Pancreas (tissue), 10 donors: Measurements from ENCODE around the gene ATP5F1D. TPM values are rescaled to one million over a fixed set of nuclear protein-coding genes. Genes with fewer than 3 reads are reported as not detected.

Source experiments
- ATAC-seq, 4 donors: fragments of 200-7000 bp; cut with Tn5 transposase; one replicate each; pipeline versions ENCODE4 v1.8.0 to v1.9.1; 2020; ENCODE audit warnings: mild to moderate bottlenecking in 4 of 4, moderate library complexity in 4 of 4
- DNase-seq, 6 donors: peaks; one replicate each; pipeline ENCODE4 v3.0.0-alpha.2; 2020
- FAIRE-seq: peaks from 2 replicates; lab custom pipeline; 2012; peaks lifted over from hg19 to GRCh38; lab: Jason Lieb, UNC
- H3K27ac ChIP-seq, 4 donors: fragments of 200-600 bp; sonication (generic); 1 replicate in 3 of 4; 2 replicates in 1 of 4; pipeline versions ENCODE4 v1.5.0 to v1.8.0; 2020
- H3K27me3 ChIP-seq, 4 donors: fragments of 200-600 bp; one replicate each; pipeline ENCODE4 v1.8.0; 2021
- H3K36me3 ChIP-seq, 3 donors: fragments of 200-600 bp; sonication (generic) in 1 of 3; one replicate each; pipeline versions ENCODE4 v1.5.0 to v1.8.0; 2020 to 2021
- H3K4me1 ChIP-seq, 3 donors: fragments of 200-600 bp; one replicate each; pipeline ENCODE4 v1.8.0; 2021
- H3K4me3 ChIP-seq, 4 donors: fragments of 200-600 bp; sonication (generic) in 2 of 4; one replicate each; pipeline versions ENCODE4 v1.5.0 to v1.8.0; 2020 to 2021
- H3K9me3 ChIP-seq, 4 donors: fragments of 200-600 bp; one replicate each; pipeline ENCODE4 v1.8.0; 2021
- WGBS, 2 donors: extraction: QIAGEN DNeasy Blood & Tissue Kit; methylation state at CpG; one replicate each; pipeline ENCODE4 v1.1.7; 2013; 5-methylcytosine and 5-hydroxymethylcytosine counted together
- intact Hi-C, 3 donors: fragments of 100-400 bp; cut with DNase I; formaldehyde crosslinking; loops; one replicate each; pipeline versions ENCODE4 v1.11.1 to v1.14.2; 2022
- polyA plus RNA-seq, 2 donors: library from polyadenylated mRNA; stranded (reverse); fragments of 200-250 nt; gene quantifications; one replicate each; pipeline ENCODE4 v1.2.3, GENCODE V29; 2013
- total RNA-seq, 6 donors: library from RNA; stranded (reverse); fragmentation: NEBNext Ultra II Directional in 4 of 6; extraction: Animal tissue kit (Norgen Biotek cat#: 25700) in 4 of 6; gene quantifications; one replicate each; pipeline versions ENCODE4 v1.2.1 to v1.2.4, GENCODE V29; 2021 to 2023
- TF ChIP-seq, protein P1 (sequence below), 4 donors: fragments of 200-600 bp; sonication (generic) in 3 of 4; IDR thresholded peaks; one replicate each; pipeline versions ENCODE4 v1.5.0 to v1.8.0; 2021; ENCODE audit warnings: antibody characterized with exemption in 4 of 4
- donor health status: healthy with polysubstance abuse.
- donor health status: DM: no; HTN: no; CAD: no; lungs with moderate emphysema.
- donor health status: DM: no; HTN: no; CAD: no.
- donor health status: control.
- donor health status: control.
- donor health status: Bipolar disorder and iron deficiency.
- donor health status: DM: yes; HTN: yes; CAD: no.
- donor health status: DM: no; HTN: no; CAD: no.
- donor health status: DM: no; HTN: no; CAD: no.
- donor health status: DM: yes; HTN: yes; CAD: no.

ATP5F1D gene
- total and polyA plus RNA-seq, 8 donors = 97.3 to 515 (median 167) TPM

DNA sequence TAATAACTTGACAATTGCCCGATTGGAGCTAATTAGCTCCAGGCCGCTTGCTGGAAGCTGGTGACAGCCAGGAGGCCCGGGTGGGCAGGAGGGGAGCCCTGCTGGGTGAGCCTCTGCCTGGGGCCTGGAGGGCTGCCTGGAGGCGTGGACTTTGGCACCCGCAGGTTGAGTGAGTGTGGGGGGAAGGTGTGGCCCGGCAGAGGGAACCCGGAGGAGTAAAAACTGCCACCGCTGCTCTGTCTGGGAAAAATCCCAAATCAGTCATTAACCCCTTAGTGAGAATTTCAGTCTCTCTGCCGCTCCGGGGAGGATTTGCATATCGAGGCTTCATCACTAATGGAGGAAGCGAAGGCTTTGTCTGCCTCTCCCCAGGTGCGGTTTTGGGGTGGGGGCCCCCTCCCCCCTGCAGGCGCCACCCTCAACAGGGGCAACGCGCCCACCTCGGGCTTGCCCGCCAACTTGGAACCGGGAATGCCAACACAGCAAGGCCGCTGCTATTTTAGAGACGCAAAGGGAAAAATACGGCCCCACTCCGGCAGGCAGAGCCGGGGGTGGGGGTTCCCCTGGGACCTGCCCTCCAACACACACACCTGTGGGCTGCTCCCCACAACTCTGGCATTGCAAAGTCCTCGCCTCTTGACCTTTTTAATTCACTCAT is 50.3 kb downstream of the ATP5F1D start:
- TF ChIP-seq, protein P1, sequence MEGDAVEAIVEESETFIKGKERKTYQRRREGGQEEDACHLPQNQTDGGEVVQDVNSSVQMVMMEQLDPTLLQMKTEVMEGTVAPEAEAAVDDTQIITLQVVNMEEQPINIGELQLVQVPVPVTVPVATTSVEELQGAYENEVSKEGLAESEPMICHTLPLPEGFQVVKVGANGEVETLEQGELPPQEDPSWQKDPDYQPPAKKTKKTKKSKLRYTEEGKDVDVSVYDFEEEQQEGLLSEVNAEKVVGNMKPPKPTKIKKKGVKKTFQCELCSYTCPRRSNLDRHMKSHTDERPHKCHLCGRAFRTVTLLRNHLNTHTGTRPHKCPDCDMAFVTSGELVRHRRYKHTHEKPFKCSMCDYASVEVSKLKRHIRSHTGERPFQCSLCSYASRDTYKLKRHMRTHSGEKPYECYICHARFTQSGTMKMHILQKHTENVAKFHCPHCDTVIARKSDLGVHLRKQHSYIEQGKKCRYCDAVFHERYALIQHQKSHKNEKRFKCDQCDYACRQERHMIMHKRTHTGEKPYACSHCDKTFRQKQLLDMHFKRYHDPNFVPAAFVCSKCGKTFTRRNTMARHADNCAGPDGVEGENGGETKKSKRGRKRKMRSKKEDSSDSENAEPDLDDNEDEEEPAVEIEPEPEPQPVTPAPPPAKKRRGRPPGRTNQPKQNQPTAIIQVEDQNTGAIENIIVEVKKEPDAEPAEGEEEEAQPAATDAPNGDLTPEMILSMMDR (IDR thresholded peaks at IDR 0.05) = no peak
- Histone ChIP-seq H3K4me3 (no peak overlapping the region), H3K27ac (no peak overlapping the region), H3K27me3 (peaks cover 0 to 19% (median 8%) of the 10 kb centered on the region in 4 donors), H3K9me3 (no peaks in the 10 kb centered on the region), H3K4me1 (no peaks in the 10 kb centered on the region), H3K36me3 (no peaks in the 10 kb centered on the region)
- 50 to 62% methylated on average over 25 of the region's 25 CpGs for WGBS, 2 donors
- intact Hi-C loops = no loop called here
- DNase-seq = peak in 2 of 6 donors; percentile 18 to 45
- no peak for ATAC-seq
- no peak for FAIRE-seq

- FAIRE-seq = no peak
- DNase-seq = no peak
- Histone ChIP-seq H3K9me3 (no peaks in the 10 kb centered on the region), H3K27ac (no peak overlapping the region), H3K27me3 (peaks cover 0 to 12% (median 6%) of the 10 kb centered on the region in 4 donors), H3K4me1 (no peaks in the 10 kb centered on the region), H3K4me3 (no peak overlapping the region), H3K36me3 (no peaks in the 10 kb centered on the region)
- intact Hi-C loops = no loop called here
- ATAC-seq = no peak
- TF ChIP-seq, protein P1 (IDR thresholded peaks at IDR 0.05) = no peak
- WGBS, 2 donors = 74 to 87% methylated on average over 17 of the region's 17 CpGs
These were observed 51.0 kb downstream of the ATP5F1D start for GRCh38 chr19:1292419-1293151.

DNA sequence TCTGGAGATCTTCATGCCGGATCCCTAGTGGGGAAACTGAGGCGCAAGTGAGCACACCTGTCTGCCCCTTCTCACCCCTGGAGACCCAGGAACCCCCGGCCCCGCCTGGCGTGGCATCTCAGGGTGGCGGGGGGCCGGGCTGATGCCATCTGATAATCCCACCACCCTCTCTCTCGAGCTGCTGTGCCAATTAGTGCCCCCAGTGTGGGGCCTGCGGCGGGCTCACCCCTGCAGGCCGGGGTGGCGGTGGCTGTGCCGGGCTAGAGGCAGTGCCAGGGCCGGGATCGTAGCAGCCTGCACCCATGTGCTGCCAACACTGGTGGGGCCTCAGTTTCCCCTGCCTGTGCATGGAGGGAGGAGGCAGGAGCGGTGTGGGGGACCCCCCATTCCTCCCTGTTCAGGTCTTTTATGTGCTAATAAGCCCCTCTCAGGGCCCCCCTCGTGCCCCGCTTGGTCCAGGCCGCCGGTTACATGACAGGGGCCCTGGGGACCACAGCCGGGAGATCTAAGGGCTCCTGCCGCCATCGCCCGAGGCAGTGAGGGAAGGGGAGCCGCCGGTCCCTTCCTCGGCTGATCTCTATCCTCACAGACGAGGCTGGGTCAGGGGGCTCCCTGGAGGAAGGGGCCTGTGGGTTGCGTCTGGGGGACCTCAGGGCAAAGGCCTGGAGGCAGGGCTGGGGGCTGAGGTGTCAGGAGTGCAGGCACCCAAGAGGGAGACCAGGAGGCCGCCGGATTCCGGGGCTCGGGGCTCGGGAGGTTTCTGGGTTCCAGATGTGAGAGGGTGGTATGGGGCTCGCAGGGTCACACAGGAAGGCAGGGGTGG is 52.4 kb downstream of the ATP5F1D start:
- ATAC-seq (no peak), FAIRE-seq (no peak), DNase-seq (peak in 2 of 6 donors; percentile 32 to 72)
- Histone ChIP-seq H3K4me1 (no peaks in the 10 kb centered on the region), H3K9me3 (no peaks in the 10 kb centered on the region), H3K36me3 (no peaks in the 10 kb centered on the region), H3K27me3 (peaks cover 0 to 11% (median 5%) of the 10 kb centered on the region in 4 donors), H3K4me3 (no peak overlapping the region), H3K27ac (no peak overlapping the region)
- 67 to 82% methylated on average over 35 of the region's 35 CpGs for WGBS, 2 donors
- TF ChIP-seq, protein P1 (IDR thresholded peaks at IDR 0.05) = no peak
- intact Hi-C loops = no loop called here

Other genes with a start within 250 kb of the ATP5F1D start
- gene GRIN3B, start 241.3 kb upstream of the ATP5F1D start, total RNA-seq = not detected
- under 1 TPM; 0.08 to 0.09 TPM for gene GRIN3B, start 241.3 kb upstream of the ATP5F1D start, polyA plus RNA-seq
- 10 to 100 TPM; 65.9 to 99.1 (median 83.7) TPM for gene TMEM259, start 220.6 kb upstream of the ATP5F1D start, total RNA-seq
- 100 to 1,000 TPM; 385 to 448 TPM for gene TMEM259, start 220.6 kb upstream of the ATP5F1D start, polyA plus RNA-seq
- gene RNU6-2, start 220.2 kb upstream of the ATP5F1D start, total RNA-seq = not detected
- gene RNU6-2, start 220.2 kb upstream of the ATP5F1D start, polyA plus RNA-seq = not detected
- gene CNN2, start 215.1 kb upstream of the ATP5F1D start, total RNA-seq = 10 to 100 TPM; 46.4 to 73.8 (median 56.2) TPM
- gene CNN2, start 215.1 kb upstream of the ATP5F1D start, polyA plus RNA-seq = 10 to 100 TPM; 20.4 to 40.9 TPM
- 10 to 100 TPM in 4 of 6 donors, 1 to 10 TPM in 2; 6.9 to 27.0 (median 16.0) TPM for gene ABCA7, start 201.6 kb upstream of the ATP5F1D start, total RNA-seq
- gene ABCA7, start 201.6 kb upstream of the ATP5F1D start, polyA plus RNA-seq = 100 to 1,000 TPM in 1 of 2 donors, 10 to 100 TPM in 1; 60.9 to 131 TPM
- 10 to 100 TPM in 3 of 6 donors, 1 to 10 TPM in 3; 5.1 to 15.8 (median 8.4) TPM for gene ARHGAP45, start 174.6 kb upstream of the ATP5F1D start, total RNA-seq
- gene ARHGAP45, start 174.6 kb upstream of the ATP5F1D start, polyA plus RNA-seq = 10 to 100 TPM; 11.6 to 21.6 TPM
- gene POLR2E, start 146.4 kb upstream of the ATP5F1D start, total RNA-seq = 10 to 100 TPM; 40.0 to 66.5 (median 58.6) TPM
- 10 to 100 TPM; 62.5 to 69.4 TPM for gene POLR2E, start 146.4 kb upstream of the ATP5F1D start, polyA plus RNA-seq
- gene GPX4, start 137.8 kb upstream of the ATP5F1D start, total RNA-seq = 100 to 1,000 TPM in 1 of 6 donors, 10 to 100 TPM in 5; 48.8 to 112 (median 63.8) TPM
- 100 to 1,000 TPM; 255 to 290 TPM for gene GPX4, start 137.8 kb upstream of the ATP5F1D start, polyA plus RNA-seq
- gene SBNO2, start 67.5 kb upstream of the ATP5F1D start, total RNA-seq = 10 to 100 TPM; 16.8 to 43.7 (median 23.9) TPM
- gene SBNO2, start 67.5 kb upstream of the ATP5F1D start, polyA plus RNA-seq = 10 to 100 TPM; 36.4 to 53.9 TPM
- gene STK11, start 36.0 kb upstream of the ATP5F1D start, total RNA-seq = 10 to 100 TPM; 20.1 to 38.6 (median 23.4) TPM
- gene STK11, start 36.0 kb upstream of the ATP5F1D start, polyA plus RNA-seq = 10 to 100 TPM; 43.6 to 62.2 TPM
- 1 to 10 TPM in 1 of 6 donors, under 1 TPM in 5; 0.16 to 1.1 (median 0.51) TPM for gene CBARP, start 3.7 kb upstream of the ATP5F1D start, total RNA-seq
- 1 to 10 TPM; 2.0 to 2.6 TPM for gene CBARP, start 3.7 kb upstream of the ATP5F1D start, polyA plus RNA-seq
- gene MIDN, start 6.8 kb downstream of the ATP5F1D start, total RNA-seq = 10 to 100 TPM; 32.1 to 78.0 (median 49.1) TPM
- 10 to 100 TPM; 36.6 to 49.1 TPM for gene MIDN, start 6.8 kb downstream of the ATP5F1D start, polyA plus RNA-seq
- 100 to 1,000 TPM; 232 to 607 (median 483) TPM for gene CIRBP, start 27.6 kb downstream of the ATP5F1D start, total RNA-seq
- gene CIRBP, start 27.6 kb downstream of the ATP5F1D start, polyA plus RNA-seq = 1,000 to 10,000 TPM in 1 of 2 donors, 100 to 1,000 TPM in 1; 802 to 1,009 TPM
- 10 to 100 TPM; 16.1 to 26.1 (median 22.9) TPM for gene FAM174C, start 33.8 kb downstream of the ATP5F1D start, total RNA-seq
- gene FAM174C, start 33.8 kb downstream of the ATP5F1D start, polyA plus RNA-seq = 10 to 100 TPM; 69.8 to 83.4 TPM
- under 1 TPM in 2 of 6 donors, not detected in 4; 0.22 to 0.94 TPM for gene EFNA2, start 44.1 kb downstream of the ATP5F1D start, total RNA-seq
- not detected for gene EFNA2, start 44.1 kb downstream of the ATP5F1D start, polyA plus RNA-seq
- 10 to 100 TPM; 32.1 to 56.3 (median 42.5) TPM for gene NDUFS7, start 142.2 kb downstream of the ATP5F1D start, total RNA-seq
- 10 to 100 TPM; 57.8 to 70.8 TPM for gene NDUFS7, start 142.2 kb downstream of the ATP5F1D start, polyA plus RNA-seq
- 100 to 1,000 TPM in 1 of 6 donors, 10 to 100 TPM in 5; 46.2 to 116 (median 64.4) TPM for gene GAMT, start 159.8 kb downstream of the ATP5F1D start, total RNA-seq
- gene GAMT, start 159.8 kb downstream of the ATP5F1D start, polyA plus RNA-seq = 100 to 1,000 TPM in 1 of 2 donors, 10 to 100 TPM in 1; 65.2 to 200 TPM
- 10 to 100 TPM; 35.3 to 67.4 (median 48.7) TPM for gene DAZAP1, start 165.8 kb downstream of the ATP5F1D start, total RNA-seq
- 10 to 100 TPM; 63.8 to 64.4 TPM for gene DAZAP1, start 165.8 kb downstream of the ATP5F1D start, polyA plus RNA-seq
- gene RPS15, start 196.6 kb downstream of the ATP5F1D start, total RNA-seq = 1,000 to 10,000 TPM in 1 of 6 donors, 100 to 1,000 TPM in 5; 596 to 1,125 (median 797) TPM
- 1,000 to 10,000 TPM; 1,641 to 1,709 TPM for gene RPS15, start 196.6 kb downstream of the ATP5F1D start, polyA plus RNA-seq
- under 1 TPM in 5 of 6 donors, not detected in 1; 0.04 to 0.23 (median 0.06) TPM for gene APC2, start 208.4 kb downstream of the ATP5F1D start, total RNA-seq
- under 1 TPM; 0.05 to 0.27 TPM for gene APC2, start 208.4 kb downstream of the ATP5F1D start, polyA plus RNA-seq
- gene C19orf25, start 237.5 kb downstream of the ATP5F1D start, total RNA-seq = 10 to 100 TPM; 10.7 to 19.3 (median 13.4) TPM
- 10 to 100 TPM; 21.5 to 39.0 TPM for gene C19orf25, start 237.5 kb downstream of the ATP5F1D start, polyA plus RNA-seq
- 1 to 10 TPM; 1.5 to 2.7 (median 2.3) TPM for gene PCSK4, start 248.6 kb downstream of the ATP5F1D start, total RNA-seq
- 10 to 100 TPM in 1 of 2 donors, 1 to 10 TPM in 1; 9.9 to 11.5 TPM for gene PCSK4, start 248.6 kb downstream of the ATP5F1D start, polyA plus RNA-seq
- 10 to 100 TPM; 12.6 to 22.0 (median 16.9) TPM for gene REEP6, start 249.4 kb downstream of the ATP5F1D start, total RNA-seq
- 10 to 100 TPM; 14.5 to 24.1 TPM for gene REEP6, start 249.4 kb downstream of the ATP5F1D start, polyA plus RNA-seq